ENCODE data around the gene NXPH2. TPM values are rescaled to one million over a fixed set of nuclear protein-coding genes. Genes with fewer than 3 reads are reported as not detected.

The NXPH2 gene
- total and polyA plus RNA-seq, 7 experiments from 2014 or later, result not detected

GRCh38 chr2:138763971-138764370 lies 16.2 kb downstream of the NXPH2 start:
- POLR2A ChIA-PET, result no interaction called here
- no peaks in the 10 kb centered on the region for H3K36me3 Mint-ChIP-seq
- CTCF ChIA-PET, result interaction anchor here (0.6 kb wide), 1 partner anchor 51 kb away, joined by 4 read pairs; no protein-coding TSS in a partner anchor

GRCh38 chr2:138762533-138762932 lies 17.7 kb downstream of the NXPH2 start:
- H3K27me3 Mint-ChIP-seq, result peaks cover 0 to 33% (median 7%) of the 10 kb centered on the region in 5 donors
- H3K9me3 ChIP-seq (ENCODE audit: control insufficient read depth in 2 of 3, low read length in 3 of 3), result no peaks in the 10 kb centered on the region
- no peak overlapping the region for H3K27ac Mint-ChIP-seq
- no peaks in the 10 kb centered on the region for H3K27me3 ChIP-seq (ENCODE audit: control insufficient read depth in 2 of 2, insufficient read depth in 2 of 2, low read length in 2 of 2)
- ATAC-seq (no peak), DNase-seq (no peak)
- intact Hi-C loops (cut with micrococcal nuclease), result no loop called here
- POLR2A ChIA-PET, result no interaction called here
- H3K4me1 Mint-ChIP-seq, result no peaks in the 10 kb centered on the region
- H3K27ac ChIP-seq (ENCODE audit: low read depth, low read length), result no peak overlapping the region
- H3K4me3 Mint-ChIP-seq, result no peak overlapping the region
- H3K4me3 ChIP-seq (ENCODE audit: low read length), result no peak overlapping the region
- H3K9me3 Mint-ChIP-seq, result peaks cover 0 to 3% (median 0%) of the 10 kb centered on the region in 11 donors
- no peaks in the 10 kb centered on the region for H3K36me3 ChIP-seq (ENCODE audit: control insufficient read depth in 2 of 3, insufficient read depth in 3 of 3, low read length in 3 of 3)
- CTCF ChIA-PET, result no interaction called here
- no peaks in the 10 kb centered on the region for H3K4me1 ChIP-seq (ENCODE audit: control insufficient read depth in 2 of 2, insufficient read depth in 2 of 2, low read length in 2 of 2)
- H3K36me3 Mint-ChIP-seq, result no peaks in the 10 kb centered on the region

More at GRCh38 chr2:138763971-138764370, 16.2 kb downstream of the NXPH2 start:
- intact Hi-C loops (cut with micrococcal nuclease), result no loop called here
- Mint-ChIP-seq H3K27ac (no peak overlapping the region), H3K4me1 (no peaks in the 10 kb centered on the region), H3K9me3 (peaks cover 0 to 2% (median 0%) of the 10 kb centered on the region in 11 donors), H3K4me3 (no peak overlapping the region), H3K27me3 (peaks cover 0 to 43% (median 11%) of the 10 kb centered on the region in 5 donors)
- Histone ChIP-seq H3K27ac (ENCODE audit: low read depth, low read length) (no peak overlapping the region), H3K4me1 (ENCODE audit: control insufficient read depth in 2 of 2, insufficient read depth in 2 of 2, low read length in 2 of 2) (no peaks in the 10 kb centered on the region), H3K9me3 (ENCODE audit: control insufficient read depth in 2 of 3, low read length in 3 of 3) (no peaks in the 10 kb centered on the region), H3K36me3 (ENCODE audit: control insufficient read depth in 2 of 3, insufficient read depth in 3 of 3, low read length in 3 of 3) (no peaks in the 10 kb centered on the region), H3K27me3 (ENCODE audit: control insufficient read depth in 2 of 2, insufficient read depth in 2 of 2, low read length in 2 of 2) (no peaks in the 10 kb centered on the region), H3K4me3 (ENCODE audit: low read length) (no peak overlapping the region)
- ATAC-seq, result no peak
- no peak for DNase-seq

GRCh38 chr2:138760676-138761075 lies 19.5 kb downstream of the NXPH2 start:
- ChIA-PET POLR2A (no interaction called here), CTCF (no interaction called here)
- no peaks in the 10 kb centered on the region for H3K27me3 ChIP-seq (ENCODE audit: control insufficient read depth in 2 of 2, insufficient read depth in 2 of 2, low read length in 2 of 2)
- H3K4me3 ChIP-seq (ENCODE audit: low read length), result no peak overlapping the region
- no peaks in the 10 kb centered on the region for H3K36me3 ChIP-seq (ENCODE audit: control insufficient read depth in 2 of 3, insufficient read depth in 3 of 3, low read length in 3 of 3)
- Mint-ChIP-seq H3K36me3 (no peaks in the 10 kb centered on the region), H3K27me3 (peaks cover 0 to 31% (median 7%) of the 10 kb centered on the region in 5 donors), H3K4me3 (no peak overlapping the region), H3K27ac (no peak overlapping the region), H3K9me3 (peaks cover 0 to 5% (median 0%) of the 10 kb centered on the region in 11 donors), H3K4me1 (no peaks in the 10 kb centered on the region)
- H3K4me1 ChIP-seq (ENCODE audit: control insufficient read depth in 2 of 2, insufficient read depth in 2 of 2, low read length in 2 of 2), result no peaks in the 10 kb centered on the region
- intact Hi-C loops (cut with micrococcal nuclease), result no loop called here
- H3K9me3 ChIP-seq (ENCODE audit: control insufficient read depth in 2 of 3, low read length in 3 of 3), result no peaks in the 10 kb centered on the region
- no peak for DNase-seq
- H3K27ac ChIP-seq (ENCODE audit: low read depth, low read length), result no peak overlapping the region
- no peak for ATAC-seq

- H3K27ac ChIP-seq (ENCODE audit: low read depth, low read length), result no peak overlapping the region
- no peak for ATAC-seq
- POLR2A ChIA-PET, result no interaction called here
Measured at GRCh38 chr2:138757384-138757783, 22.8 kb downstream of the NXPH2 start.

GRCh38 chr2:138752197-138752956 lies 27.8 kb downstream of the NXPH2 start:
- Mint-ChIP-seq H3K9me3 (peaks cover 0 to 14% (median 6%) of the 10 kb centered on the region in 11 donors), H3K27ac (no peak overlapping the region), H3K36me3 (no peaks in the 10 kb centered on the region), H3K27me3 (peaks cover 0 to 2% (median 0%) of the 10 kb centered on the region in 5 donors), H3K4me3 (no peak overlapping the region), H3K4me1 (no peaks in the 10 kb centered on the region)
- H3K4me3 ChIP-seq (ENCODE audit: low read length), result no peak overlapping the region
- no peaks in the 10 kb centered on the region for H3K27me3 ChIP-seq (ENCODE audit: control insufficient read depth in 2 of 2, insufficient read depth in 2 of 2, low read length in 2 of 2)
- no peak for DNase-seq
- H3K27ac ChIP-seq (ENCODE audit: low read depth, low read length), result no peak overlapping the region
- ATAC-seq, result no peak
- no peaks in the 10 kb centered on the region for H3K9me3 ChIP-seq (ENCODE audit: control insufficient read depth in 2 of 3, low read length in 3 of 3)
- ChIA-PET CTCF (no interaction called here), POLR2A (no interaction called here)
- H3K36me3 ChIP-seq (ENCODE audit: control insufficient read depth in 2 of 3, insufficient read depth in 3 of 3, low read length in 3 of 3), result no peaks in the 10 kb centered on the region
- H3K4me1 ChIP-seq (ENCODE audit: control insufficient read depth in 2 of 2, insufficient read depth in 2 of 2, low read length in 2 of 2), result no peaks in the 10 kb centered on the region
- intact Hi-C loops (cut with micrococcal nuclease), result no loop called here

More at GRCh38 chr2:138757384-138757783, 22.8 kb downstream of the NXPH2 start:
- H3K36me3 ChIP-seq (ENCODE audit: control insufficient read depth in 2 of 3, insufficient read depth in 3 of 3, low read length in 3 of 3), result no peaks in the 10 kb centered on the region
- H3K9me3 ChIP-seq (ENCODE audit: control insufficient read depth in 2 of 3, low read length in 3 of 3), result no peaks in the 10 kb centered on the region
- CTCF ChIA-PET, result no interaction called here
- DNase-seq, result no peak
- peaks cover 0 to 24% (median 7%) of the 10 kb centered on the region in 5 donors for H3K27me3 Mint-ChIP-seq
- intact Hi-C loops (cut with micrococcal nuclease), result no loop called here
- no peaks in the 10 kb centered on the region for H3K4me1 ChIP-seq (ENCODE audit: control insufficient read depth in 2 of 2, insufficient read depth in 2 of 2, low read length in 2 of 2)
- H3K4me3 ChIP-seq (ENCODE audit: low read length), result no peak overlapping the region
- no peaks in the 10 kb centered on the region for H3K36me3 Mint-ChIP-seq
- no peaks in the 10 kb centered on the region for H3K27me3 ChIP-seq (ENCODE audit: control insufficient read depth in 2 of 2, insufficient read depth in 2 of 2, low read length in 2 of 2)
- H3K9me3 Mint-ChIP-seq, result peaks cover 0 to 14% (median 6%) of the 10 kb centered on the region in 11 donors
- no peak overlapping the region for H3K27ac Mint-ChIP-seq
- H3K4me3 Mint-ChIP-seq, result no peak overlapping the region
- H3K4me1 Mint-ChIP-seq, result no peaks in the 10 kb centered on the region

DNA sequence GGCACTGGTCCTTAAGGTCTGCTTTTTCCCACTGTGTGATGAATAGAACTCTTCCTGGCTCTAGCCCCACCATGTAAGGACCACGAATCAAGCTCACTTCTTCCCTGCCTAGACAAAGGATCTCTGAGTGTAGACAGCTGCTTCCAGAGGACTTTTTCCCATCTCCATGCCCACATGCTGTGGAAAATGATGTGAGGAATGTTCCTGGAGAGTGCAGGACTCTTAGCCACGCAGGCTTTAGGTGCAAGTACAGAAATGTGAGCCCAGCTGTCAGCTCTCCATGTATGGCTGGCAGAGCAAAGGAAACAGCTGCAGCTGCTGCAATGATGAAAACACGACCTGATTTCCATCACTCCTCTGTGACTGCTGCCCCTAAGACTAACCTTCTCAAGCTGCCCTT lies 35.5 kb downstream of the NXPH2 start:
- ChIA-PET POLR2A (no interaction called here), CTCF (no interaction called here)
- Histone ChIP-seq H3K27ac (ENCODE audit: low read depth, low read length) (no peak overlapping the region), H3K36me3 (ENCODE audit: control insufficient read depth in 2 of 3, insufficient read depth in 3 of 3, low read length in 3 of 3) (no peaks in the 10 kb centered on the region), H3K9me3 (ENCODE audit: control insufficient read depth in 2 of 3, low read length in 3 of 3) (no peaks in the 10 kb centered on the region), H3K4me3 (ENCODE audit: low read length) (no peak overlapping the region), H3K4me1 (ENCODE audit: control insufficient read depth in 2 of 2, insufficient read depth in 2 of 2, low read length in 2 of 2) (no peaks in the 10 kb centered on the region), H3K27me3 (ENCODE audit: control insufficient read depth in 2 of 2, insufficient read depth in 2 of 2, low read length in 2 of 2) (no peaks in the 10 kb centered on the region)
- H3K9me3 Mint-ChIP-seq, result peaks cover 0 to 4% (median 0%) of the 10 kb centered on the region in 11 donors
- H3K4me1 Mint-ChIP-seq, result no peaks in the 10 kb centered on the region
- no peak overlapping the region for H3K27ac Mint-ChIP-seq
- no peaks in the 10 kb centered on the region for H3K36me3 Mint-ChIP-seq
- DNase-seq (no peak), ATAC-seq (no peak)
- H3K4me3 Mint-ChIP-seq, result no peak overlapping the region
- peaks cover 0 to 6% (median 3%) of the 10 kb centered on the region in 5 donors for H3K27me3 Mint-ChIP-seq
- intact Hi-C loops (cut with micrococcal nuclease), result no loop called here
